IMR-90 (cell line): ENCODE results near the gene C3orf70. TPM values are rescaled to one million over a fixed set of nuclear protein-coding genes. Genes with fewer than 3 reads are reported as not detected.

Experiments used
- ATAC-seq: fragments of 200-7000 bp; cut with Tn5 transposase; 2 replicates; pipeline ENCODE4 v1.9.1; 2020; ENCODE audit warnings: low read depth, mild to moderate bottlenecking, moderate library complexity
- BruUV-seq: library from RNA; stranded (reverse); fragments of 400-500 nt; replicated peaks from 2 replicates; lab custom pipeline; 2021; lab: Mats Ljungman, UMichigan
- CTCF ChIA-PET: fragments of 300-600 bp; formaldehyde crosslinking; extraction: SDS; loops from one replicate; lab custom pipeline; 2021; ENCODE audit warnings: antibody characterized with exemption; lab: Yijun Ruan, JAX
- POLR2A ChIA-PET: fragments of 300-600 bp; sonication (Branson Sonifier 250); formaldehyde crosslinking; loops from one replicate; lab custom pipeline; 2022; ENCODE audit warnings: antibody characterized with exemption; ENCODE audit not compliant: unreplicated experiment; lab: Charles Lee
- DNase-seq: peaks from one replicate; pipeline ENCODE4 v3.0.0; 2013
- H2AFZ ChIP-seq: replicated peaks from 2 replicates; pipeline ENCODE3; 2013; ENCODE audit warnings: low read length, mild to moderate bottlenecking; ENCODE audit not compliant: poor library complexity
- H2AK5ac ChIP-seq: 2 replicates; pipeline ENCODE4 v1.6.1; 2013; ENCODE audit warnings: low read depth, low read length, inconsistent platforms
- H2AK9ac ChIP-seq: replicated peaks from 2 replicates; pipeline ENCODE3; 2013; ENCODE audit warnings: mild to moderate bottlenecking, low read depth, low read length, moderate library complexity; ENCODE audit not compliant: poor library complexity
- H2BK120ac ChIP-seq: 2 replicates; pipeline ENCODE4 v1.6.1; 2013; ENCODE audit warnings: low read depth, low read length, inconsistent platforms
- H2BK15ac ChIP-seq: 3 replicates; pipeline ENCODE4 v1.6.1; 2013; ENCODE audit warnings: low read depth, low read length, inconsistent platforms
- H2BK20ac ChIP-seq: 2 replicates; pipeline ENCODE4 v1.6.1; 2013; ENCODE audit warnings: low read depth, mild to moderate bottlenecking, inconsistent platforms, low read length, moderate library complexity
- H2BK5ac ChIP-seq: 2 replicates; pipeline ENCODE4 v1.6.1; 2013; ENCODE audit warnings: mild to moderate bottlenecking, low read depth, low read length, inconsistent platforms; ENCODE audit not compliant: poor library complexity, severe bottlenecking
- H3K14ac ChIP-seq: replicated peaks from 2 replicates; pipeline ENCODE4 v1.6.1; 2013; ENCODE audit warnings: low read depth, low read length, inconsistent platforms
- H3K18ac ChIP-seq: 2 replicates; pipeline ENCODE4 v1.6.1; 2013; ENCODE audit warnings: low read depth, low read length, control low read depth
- H3K23ac ChIP-seq: 2 replicates; pipeline ENCODE4 v1.6.1; 2013; ENCODE audit warnings: low read depth, low read length, inconsistent platforms
- H3K27ac ChIP-seq: 2 replicates; pipeline ENCODE4 v1.5.1; 2013; ENCODE audit warnings: mild to moderate bottlenecking, control low read depth, low read length; ENCODE audit not compliant: insufficient read depth
- H3K27me3 ChIP-seq: 2 replicates; pipeline ENCODE4 v1.6.1; 2013; ENCODE audit warnings: low read length; ENCODE audit not compliant: control insufficient read depth, insufficient read depth
- H3K36me3 ChIP-seq: 2 replicates; pipeline ENCODE4 v1.6.1; 2013; ENCODE audit warnings: low read length, mixed read lengths; ENCODE audit not compliant: control insufficient read depth, insufficient read depth
- H3K4ac ChIP-seq: 2 replicates; pipeline ENCODE4 v1.6.1; 2013; ENCODE audit warnings: low read depth, low read length, inconsistent platforms
- H3K4me1 ChIP-seq: 2 replicates; pipeline ENCODE4 v1.6.1; 2013; ENCODE audit warnings: low read length, mixed read lengths; ENCODE audit not compliant: control insufficient read depth, insufficient read depth
- H3K4me2 ChIP-seq: 2 replicates; pipeline ENCODE4 v1.6.1; 2013; ENCODE audit warnings: low read depth, mild to moderate bottlenecking, control low read depth, low read length, moderate library complexity
- H3K4me3 ChIP-seq: 2 replicates; pipeline ENCODE4 v1.5.1; 2013; ENCODE audit warnings: low read depth, mild to moderate bottlenecking, control low read depth, low read length, moderate library complexity; ENCODE audit not compliant: insufficient read depth
- H3K56ac ChIP-seq: 2 replicates; pipeline ENCODE4 v1.6.1; 2013; ENCODE audit warnings: low read length, inconsistent platforms; ENCODE audit not compliant: insufficient read depth; ENCODE audit errors: extremely low read depth
- H3K79me1 ChIP-seq, 2 experiments: 2 replicates each; pipeline ENCODE4 v1.6.1; 2013; ENCODE audit warnings: low read length in 2 of 2, inconsistent platforms in 1 of 2, low read depth in 1 of 2
- H3K9ac ChIP-seq: 2 replicates; pipeline ENCODE4 v1.6.1; 2013; ENCODE audit warnings: low read depth, low read length, control low read depth
- H3K9me1 ChIP-seq: 2 replicates; pipeline ENCODE4 v1.6.1; 2013; ENCODE audit warnings: low read length, inconsistent platforms; ENCODE audit not compliant: insufficient read depth
- H3K9me3 ChIP-seq: 2 replicates; pipeline ENCODE4 v1.6.1; 2013; ENCODE audit warnings: low read length; ENCODE audit not compliant: control insufficient read depth, insufficient read depth
- H4K20me1 ChIP-seq: 2 replicates; pipeline ENCODE4 v1.6.1; 2013; ENCODE audit warnings: low read length, inconsistent platforms; ENCODE audit not compliant: insufficient read depth
- H4K5ac ChIP-seq: 2 replicates; pipeline ENCODE4 v1.6.1; 2013; ENCODE audit warnings: mild to moderate bottlenecking, low read depth, low read length, control low read depth
- H4K8ac ChIP-seq, 2 experiments: 2 replicates each; pipeline ENCODE4 v1.6.1; 2013; ENCODE audit warnings: low read depth in 2 of 2, low read length in 2 of 2, control low read depth in 1 of 2, inconsistent platforms in 1 of 2
- H4K91ac ChIP-seq: 2 replicates; pipeline ENCODE4 v1.6.1; 2013; ENCODE audit warnings: low read depth, low read length, inconsistent platforms; ENCODE audit not compliant: insufficient read depth
- NFE2L2 ChIP-seq: fragments of 150-350 bp; IDR thresholded peaks from 2 replicates; pipeline ENCODE4 v1.6.1; 2016; ENCODE audit warnings: low read depth, mild to moderate bottlenecking, low read length
- WGBS, 2 experiments: methylation state at CpG; one replicate each; pipeline versions ENCODE4 v1.1.5 to v1.1.7; 2013; ENCODE audit warnings: missing lambda C conversion rate in 2 of 2; ENCODE audit not compliant: insufficient read length in 1 of 2; ENCODE audit errors: extremely low coverage in 2 of 2; 5-methylcytosine and 5-hydroxymethylcytosine counted together
- dilution Hi-C: fragments of 300-500 bp; cut with HindIII; formaldehyde crosslinking; loops from one replicate; pipeline ENCODE4 v1.14.3; 2018; ENCODE audit warnings: low sequenced_read_pairs; ENCODE audit not compliant: unreplicated experiment
- in situ Hi-C: fragments of 300-500 bp; cut with MboI; formaldehyde crosslinking; loops from 3 replicates; pipeline ENCODE4 v1.14.3; 2019; ENCODE audit warnings: low sequenced_read_pairs, inconsistent platforms, mixed read lengths
- intact Hi-C: fragments of 100-400 bp; cut with micrococcal nuclease; formaldehyde crosslinking; loops from 2 replicates; pipeline ENCODE4 v1.10.0; 2022
- polyA plus RNA-seq, 3 experiments: library from polyadenylated mRNA; depleted of rRNA; stranded (reverse); fragments of >200 nt; gene quantifications; 2 replicates each; pipeline ENCODE4 v1.2.3, GENCODE V29; 2012; ENCODE audit warnings: low replicate concordance in 1 of 3
- total RNA-seq: library from RNA; depleted of rRNA; stranded (reverse); fragments of >200 nt; gene quantifications from 2 replicates; pipeline ENCODE4 v1.2.3, GENCODE V29; 2012

Gene C3orf70
- total and polyA plus RNA-seq, 2 of the 4 experiments (the other 2 are of a cell fraction): 0.96 to 1.8 TPM

DNA sequence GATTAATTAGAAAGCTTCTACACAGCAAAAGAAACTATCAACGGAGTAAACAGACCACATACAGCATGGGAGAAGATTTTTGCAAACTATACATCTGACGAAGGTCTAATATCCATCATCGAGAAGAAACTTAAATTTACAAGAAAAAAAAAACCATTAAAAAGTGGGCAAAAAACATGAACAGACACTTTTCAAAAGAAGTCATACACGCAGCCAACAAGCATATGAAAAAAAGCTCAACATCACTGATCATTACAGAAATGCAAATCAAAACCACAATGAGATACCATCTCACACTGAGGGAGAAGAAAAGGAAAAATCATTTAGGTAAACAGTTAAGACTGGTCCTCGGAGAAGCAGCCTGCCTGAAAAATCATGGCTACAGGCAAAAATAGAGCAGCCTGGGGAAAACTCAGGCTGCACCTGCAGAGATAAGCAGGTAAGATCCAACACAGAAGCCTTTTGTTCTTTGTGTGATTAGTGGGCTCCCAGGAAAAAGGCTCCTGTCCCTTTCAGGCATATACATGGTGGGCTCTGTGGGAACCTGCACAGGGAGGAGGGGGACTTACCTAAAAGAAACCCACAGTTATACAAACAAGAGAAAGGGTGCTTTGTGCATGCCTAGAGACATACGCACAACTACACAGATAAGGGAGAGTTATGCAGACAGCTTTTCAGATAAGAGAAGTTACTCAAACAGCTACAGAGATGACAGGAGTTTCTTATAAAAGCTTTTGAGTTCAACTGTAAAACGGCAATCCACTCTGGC is 49.3 kb downstream of the C3orf70 start:
- no peak overlapping the region for H2BK20ac ChIP-seq
- no peak overlapping the region for H2BK120ac ChIP-seq
- TF ChIP-seq NFE2L2: no peak

More for the DNA sequence above, 49.3 kb downstream of the C3orf70 start:
- Histone ChIP-seq H3K4me3 (no peak overlapping the region), H3K27me3 (no peaks in the 10 kb centered on the region), H3K36me3 (no peaks in the 10 kb centered on the region), H3K9me3 (no peaks in the 10 kb centered on the region), H4K91ac (no peak overlapping the region), H3K14ac (no peak overlapping the region), H2BK5ac (no peak overlapping the region), H3K9me1 (no peaks in the 10 kb centered on the region), H4K20me1 (no peaks in the 10 kb centered on the region), H2AFZ (no peak overlapping the region), H3K4me2 (no peak overlapping the region), H3K79me1 (no peaks in the 10 kb centered on the region), H3K4me1 (no peaks in the 10 kb centered on the region), H4K8ac (no peak overlapping the region), H3K18ac (no peak overlapping the region), H4K5ac (no peak overlapping the region), H2AK9ac (no peak overlapping the region), H3K56ac (no peak overlapping the region), H3K4ac (no peak overlapping the region), H2BK15ac (no peak overlapping the region), H2AK5ac (no peak overlapping the region), H3K23ac (no peak overlapping the region), H3K9ac (no peak overlapping the region), H3K27ac (no peak overlapping the region)
- ChIA-PET CTCF (no interaction called here), POLR2A (interaction anchor here (0.5 kb wide), 1 partner anchor 68 kb away, joined by 3 read pairs; no protein-coding TSS in a partner anchor)
- no TSS peak for BruUV-seq
- in situ Hi-C loops (no loop called here), intact Hi-C loops (no loop called here), dilution Hi-C loops (no loop called here)
- no peak for ATAC-seq
- no CpG with 5 or more reads among the region's 7 CpGs for WGBS, 2 experiments
- DNase-seq: no peak
